RWPE1 (cell line): ENCODE measurements around the gene GSN.

Source experiments
- CTCF ChIA-PET: fragments of 350-600 bp; sonication (Branson Sonifier 250); formaldehyde crosslinking; extraction: SDS; loops from one replicate; lab custom pipeline; 2021; lab: Yijun Ruan, JAX
- POLR2A ChIA-PET: fragments of 400-600 bp; formaldehyde crosslinking; extraction: SDS; loops from one replicate; lab custom pipeline; 2020; ENCODE audit warnings: antibody characterized with exemption; ENCODE audit not compliant: low non-redundant PET; lab: Yijun Ruan, JAX
- DNase-seq: peaks from one replicate; pipeline ENCODE4 v3.0.0; 2012; ENCODE audit warnings: low spot score
- H3K27ac ChIP-seq: fragments of 450-650 bp; 2 replicates; pipeline ENCODE4 v1.5.1; 2017
- TF ChIP-seq, protein P1 (sequence below): fragments of 450-650 bp; conservative IDR thresholded peaks from 2 replicates; pipeline ENCODE4 v1.5.1; 2017; ENCODE audit warnings: low read depth, mild to moderate bottlenecking

GSN gene

GRCh38 chr9:121283080-121283398 lies 15.1 kb downstream of the GSN start:
- POLR2A ChIA-PET: no interaction called here
- peak overlapping the region; percentile 99 for H3K27ac ChIP-seq

DNA sequence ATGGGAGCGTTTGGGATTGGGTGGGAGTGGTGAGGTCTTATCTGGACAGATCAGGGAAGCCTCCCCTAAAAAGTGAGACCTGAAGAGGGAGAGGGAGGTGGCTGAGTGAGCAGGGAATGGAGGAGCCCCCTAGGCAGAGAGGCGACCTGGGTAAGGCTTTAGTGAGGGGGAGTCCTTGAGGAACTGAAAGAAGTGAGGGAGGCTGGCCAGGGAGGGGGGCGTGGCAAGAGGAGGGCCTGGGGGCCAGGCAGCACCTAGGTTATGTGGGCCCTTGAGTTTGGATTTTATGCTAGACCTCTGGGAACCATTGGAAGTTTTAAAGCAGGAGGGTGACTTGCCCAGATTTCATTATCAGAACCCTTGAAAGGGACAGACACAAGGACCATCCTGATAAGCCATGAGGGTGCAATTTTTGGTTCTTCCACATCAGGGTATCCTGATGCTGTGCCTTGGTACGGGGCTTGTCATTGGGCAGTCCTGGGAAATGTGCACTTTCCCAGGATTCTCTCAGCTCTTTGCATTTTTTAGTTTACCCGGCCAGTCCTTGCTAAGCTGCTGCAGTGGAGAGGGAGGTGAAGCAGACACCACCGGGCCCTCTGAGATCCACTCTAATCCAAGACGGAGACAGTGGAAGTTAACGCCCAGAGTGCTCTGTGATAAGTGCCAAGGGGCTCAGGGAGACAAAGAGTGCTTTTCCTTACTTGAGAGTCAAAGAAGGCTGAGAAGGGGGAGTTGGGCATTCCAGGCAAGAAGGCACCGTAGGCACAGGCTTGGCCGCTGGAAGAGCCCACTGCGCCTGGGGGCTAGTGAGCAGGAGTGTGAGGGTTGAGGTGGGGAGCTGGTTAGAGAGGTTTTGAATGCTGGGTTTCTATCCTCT lies 16.1 kb downstream of the GSN start:
- ChIA-PET CTCF (interaction anchor here (0.6 to 1.0 kb wide), 4 partner anchors 16 to 213 kb away, joined by 3 to 5 read pairs (median 4); partner anchors contain the start of gene GSN), POLR2A (no interaction called here)
- H3K27ac ChIP-seq: peak overlapping the region; percentile 99
- TF ChIP-seq, protein P1, sequence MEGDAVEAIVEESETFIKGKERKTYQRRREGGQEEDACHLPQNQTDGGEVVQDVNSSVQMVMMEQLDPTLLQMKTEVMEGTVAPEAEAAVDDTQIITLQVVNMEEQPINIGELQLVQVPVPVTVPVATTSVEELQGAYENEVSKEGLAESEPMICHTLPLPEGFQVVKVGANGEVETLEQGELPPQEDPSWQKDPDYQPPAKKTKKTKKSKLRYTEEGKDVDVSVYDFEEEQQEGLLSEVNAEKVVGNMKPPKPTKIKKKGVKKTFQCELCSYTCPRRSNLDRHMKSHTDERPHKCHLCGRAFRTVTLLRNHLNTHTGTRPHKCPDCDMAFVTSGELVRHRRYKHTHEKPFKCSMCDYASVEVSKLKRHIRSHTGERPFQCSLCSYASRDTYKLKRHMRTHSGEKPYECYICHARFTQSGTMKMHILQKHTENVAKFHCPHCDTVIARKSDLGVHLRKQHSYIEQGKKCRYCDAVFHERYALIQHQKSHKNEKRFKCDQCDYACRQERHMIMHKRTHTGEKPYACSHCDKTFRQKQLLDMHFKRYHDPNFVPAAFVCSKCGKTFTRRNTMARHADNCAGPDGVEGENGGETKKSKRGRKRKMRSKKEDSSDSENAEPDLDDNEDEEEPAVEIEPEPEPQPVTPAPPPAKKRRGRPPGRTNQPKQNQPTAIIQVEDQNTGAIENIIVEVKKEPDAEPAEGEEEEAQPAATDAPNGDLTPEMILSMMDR: no peak
- no peak for DNase-seq

More at GRCh38 chr9:121283080-121283398, 15.1 kb downstream of the GSN start:
- TF ChIP-seq, protein P1: no peak
- CTCF ChIA-PET: no interaction called here
- DNase-seq: no peak

DNA sequence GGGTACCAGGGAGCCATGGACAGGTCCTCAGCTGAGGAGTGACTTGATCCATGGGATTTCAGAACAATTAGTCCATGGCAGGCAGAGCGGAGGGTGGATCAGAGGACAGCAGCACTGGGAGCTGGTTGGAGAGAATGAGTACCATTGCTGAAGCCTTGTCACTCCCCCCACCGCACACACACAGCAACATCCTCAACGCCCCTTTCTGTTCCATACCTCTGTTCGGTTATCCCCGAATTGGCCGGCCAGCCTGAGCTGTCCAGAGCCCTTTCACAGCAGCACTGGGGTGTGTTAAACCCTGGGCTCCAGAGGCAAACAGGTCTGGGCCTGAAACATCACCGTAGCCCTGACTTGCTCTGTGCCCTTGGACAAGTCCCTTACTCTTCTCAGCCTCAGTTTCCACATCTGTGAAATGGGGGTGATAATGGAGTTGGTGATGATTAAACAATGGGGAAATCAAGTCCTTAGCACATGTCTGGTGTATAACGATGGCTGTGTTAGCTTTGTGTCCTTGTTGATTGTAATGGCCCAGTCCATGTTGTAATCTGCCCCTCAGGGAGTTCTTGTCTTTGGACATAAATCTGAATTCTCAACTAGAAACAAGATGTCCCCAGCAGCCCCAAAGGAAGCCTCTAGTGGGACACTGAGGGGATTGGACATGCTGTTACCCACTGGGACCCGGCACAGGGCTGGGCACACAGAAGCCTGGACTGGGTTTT lies 16.9 kb downstream of the GSN start:
- DNase-seq: no peak
- CTCF ChIA-PET: interaction anchor here (0.6 to 1.0 kb wide), 4 partner anchors 16 to 274 kb away, joined by 3 to 4 read pairs (median 4); partner anchors contain the start of gene GSN
- POLR2A ChIA-PET: interaction anchor here (0.5 kb wide), 1 partner anchor 50 kb away, joined by 3 read pairs; no protein-coding TSS in a partner anchor

GRCh38 chr9:121285835-121286687 lies 18.1 kb downstream of the GSN start:
- peak overlapping the region; percentile 99 for H3K27ac ChIP-seq
- POLR2A ChIA-PET: no interaction called here
- CTCF ChIA-PET: interaction anchor here (1.0 to 2.5 kb wide), 4 partner anchors 8 to 34 kb away, joined by 3 to 11 read pairs (median 8); no protein-coding TSS in a partner anchor

More for the DNA sequence above, 16.9 kb downstream of the GSN start:
- TF ChIP-seq, protein P1: no peak
- peak overlapping the region; percentile 99 for H3K27ac ChIP-seq

DNA sequence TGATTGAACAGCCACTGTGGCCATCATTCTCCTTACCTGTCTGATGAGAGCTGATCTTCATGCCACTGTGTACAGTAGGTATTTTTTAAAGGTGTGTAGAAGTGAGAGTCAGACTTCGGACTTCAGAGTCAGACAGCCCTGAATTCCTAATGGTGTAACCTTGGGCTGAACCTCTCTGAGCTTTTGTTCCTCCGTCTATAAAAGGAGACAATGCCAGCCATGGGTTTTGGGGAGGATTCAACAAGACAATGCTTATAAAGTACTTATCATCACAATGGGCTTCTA lies 18.7 kb downstream of the GSN start:
- peak overlapping the region; percentile 99 for H3K27ac ChIP-seq
- no peak for DNase-seq
- TF ChIP-seq, protein P1: no peak
- ChIA-PET POLR2A (interaction anchor here (1.0 kb wide), 1 partner anchor 8 kb away, joined by 4 read pairs; no protein-coding TSS in a partner anchor), CTCF (interaction anchor here (1.0 to 2.5 kb wide), 4 partner anchors 8 to 33 kb away, joined by 3 to 11 read pairs (median 8); no protein-coding TSS in a partner anchor)

More at GRCh38 chr9:121285835-121286687, 18.1 kb downstream of the GSN start:
- no peak for DNase-seq
- TF ChIP-seq, protein P1: no peak
